Forelimb muscle (tissue), 1 donor: ENCODE results near the gene GABBR2. TPM values are rescaled to one million over a fixed set of nuclear protein-coding genes. Genes with fewer than 3 reads are reported as not detected.

Source experiments
- DNase-seq: peaks from one replicate; pipeline ENCODE4 v3.0.0-alpha.2; 2013; ENCODE audit warnings: low read depth
- polyA plus RNA-seq: library from polyadenylated mRNA; unstranded; fragments of 120-200 nt; gene quantifications from one replicate; pipeline ENCODE4 v1.2.1, GENCODE V29; 2013; ENCODE audit not compliant: insufficient read length

Gene GABBR2
- polyA plus RNA-seq, 1 donor, result 0.82 TPM

DNA sequence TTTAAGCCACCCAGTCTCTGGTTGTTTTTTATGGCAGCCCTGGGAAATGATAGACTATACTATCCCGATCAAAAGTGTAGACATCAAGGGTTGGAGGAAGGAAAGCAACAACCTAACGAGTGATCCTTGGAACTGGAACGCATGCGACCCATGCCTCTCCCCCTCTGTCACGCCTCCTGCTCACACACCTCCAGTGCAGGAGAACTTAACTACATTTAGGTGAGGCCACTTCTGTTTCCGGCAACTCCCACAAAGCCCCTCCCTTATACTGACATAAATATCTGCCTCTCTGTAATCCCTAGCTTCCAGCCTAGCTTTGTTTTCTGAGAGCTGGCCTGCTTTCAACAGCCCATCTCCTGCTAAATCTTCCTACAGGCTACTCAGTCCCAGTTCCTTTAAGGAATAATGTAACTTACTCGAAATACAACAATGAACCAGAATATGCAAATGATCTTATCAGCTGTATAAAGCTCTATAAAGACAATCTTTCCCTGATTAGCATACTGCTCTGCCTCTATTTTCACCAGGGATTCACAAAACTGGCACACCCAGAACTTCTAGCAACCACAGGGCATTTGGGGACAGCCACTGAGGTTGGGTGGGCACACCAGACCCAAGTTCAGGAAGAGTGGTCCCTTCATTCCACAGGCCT, 73.9 kb downstream of the GABBR2 start:
- DNase-seq, result no peak

- DNase-seq, result no peak
These were observed 75.9 kb downstream of the GABBR2 start for GRCh38 chr9:98632839-98633238.

DNA sequence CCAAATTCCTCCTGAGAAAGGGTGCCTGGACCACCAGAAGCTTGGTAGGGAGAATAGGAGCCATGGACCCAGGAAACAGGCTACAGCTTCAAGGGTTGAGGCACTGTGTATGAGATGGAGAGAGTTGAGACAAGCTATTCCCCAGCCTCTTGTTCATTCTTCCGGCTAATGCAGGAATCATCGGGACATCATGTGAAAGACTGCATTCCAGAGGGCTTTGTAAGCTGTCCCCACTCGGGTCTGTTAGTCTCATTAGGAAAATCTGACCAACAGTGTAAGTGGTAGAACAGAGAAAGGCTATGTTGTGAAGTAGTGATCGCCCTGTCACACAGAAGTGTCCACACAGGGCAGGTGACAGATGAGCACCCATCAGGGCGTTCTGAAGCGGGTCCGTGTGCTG, 81.4 kb downstream of the GABBR2 start:
- no peak for DNase-seq

DNA sequence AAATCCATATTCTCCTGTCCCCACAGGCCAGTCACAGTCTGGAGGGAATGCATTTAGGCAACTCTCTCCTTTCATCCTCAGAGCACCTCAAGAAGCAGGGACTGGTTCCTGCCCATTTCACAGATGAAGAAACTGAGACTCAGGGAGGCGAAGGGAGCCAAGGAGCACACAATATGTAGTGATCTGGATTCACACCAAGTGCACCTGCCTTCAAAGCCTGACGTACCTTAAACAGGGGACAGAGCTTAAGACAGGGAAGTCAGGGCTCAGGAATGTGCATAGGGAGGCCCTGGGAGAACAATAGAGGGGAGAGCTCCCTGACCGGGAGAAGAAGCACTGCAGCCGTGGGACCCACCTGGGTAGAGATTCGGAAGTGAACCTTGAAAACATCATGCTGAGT, 83.0 kb downstream of the GABBR2 start:
- no peak for DNase-seq

DNA sequence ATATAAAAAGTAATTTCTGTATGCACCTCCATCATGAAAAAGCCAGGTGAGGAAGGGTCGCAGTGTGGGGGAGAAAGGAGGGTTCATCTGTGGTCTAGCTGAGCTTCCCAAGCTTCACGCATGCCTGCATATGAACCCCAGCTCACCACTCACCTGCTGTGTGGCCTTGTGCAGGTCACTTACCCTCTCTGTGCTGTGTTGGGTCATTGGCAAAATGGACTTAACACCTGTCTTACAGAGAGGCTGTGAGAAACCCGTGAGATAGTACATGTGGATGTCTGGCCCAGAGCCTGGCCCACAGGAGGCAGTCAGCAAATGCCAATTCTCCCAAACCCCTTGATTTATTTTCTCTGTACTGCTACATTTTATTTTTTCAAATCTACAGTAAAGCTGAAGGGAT, 88.9 kb downstream of the GABBR2 start:
- no peak for DNase-seq

GRCh38 chr9:98615633-98616032, 93.1 kb downstream of the GABBR2 start:
- no peak for DNase-seq

DNA sequence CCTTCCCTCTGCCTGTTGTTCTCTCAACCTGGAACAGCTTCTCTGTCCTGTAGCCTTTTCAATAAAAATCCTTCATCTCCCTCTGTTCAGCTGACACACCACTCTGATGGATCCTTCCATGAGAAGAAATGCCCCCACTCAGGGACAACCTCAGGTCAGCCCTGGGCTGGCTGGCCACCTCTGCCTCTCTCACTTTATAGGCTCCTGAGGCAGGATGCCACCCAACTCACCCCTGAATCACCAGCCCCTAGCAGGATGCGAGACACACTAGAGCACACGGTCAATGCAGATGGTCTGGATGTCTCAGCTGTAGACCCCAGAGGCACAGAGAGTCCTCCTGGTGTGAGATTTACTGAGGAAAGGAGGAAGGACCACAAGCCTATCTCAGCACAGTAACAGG, 93.8 kb downstream of the GABBR2 start:
- DNase-seq, result no peak

- DNase-seq, result no peak
These were observed 96.5 kb downstream of the GABBR2 start for GRCh38 chr9:98612061-98612752.

DNA sequence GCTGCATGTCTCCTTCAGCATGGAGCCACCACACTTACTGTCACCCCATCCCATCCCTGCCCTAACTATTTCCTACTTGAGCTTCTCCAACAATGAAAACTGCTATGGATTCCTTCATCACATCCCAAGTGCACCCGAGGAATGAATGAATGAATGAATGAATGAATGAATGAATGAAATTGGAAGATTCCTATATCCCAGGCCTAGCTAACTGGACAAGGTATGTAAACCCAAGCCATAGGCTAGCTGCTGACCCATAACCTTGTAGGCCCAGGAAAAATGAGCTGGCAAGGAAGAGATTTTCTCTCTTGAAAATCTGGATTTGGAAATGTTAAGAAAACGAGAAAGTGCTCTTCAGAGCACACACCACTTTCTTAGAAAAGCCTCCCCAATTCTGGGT, 97.4 kb downstream of the GABBR2 start:
- DNase-seq, result no peak

DNA sequence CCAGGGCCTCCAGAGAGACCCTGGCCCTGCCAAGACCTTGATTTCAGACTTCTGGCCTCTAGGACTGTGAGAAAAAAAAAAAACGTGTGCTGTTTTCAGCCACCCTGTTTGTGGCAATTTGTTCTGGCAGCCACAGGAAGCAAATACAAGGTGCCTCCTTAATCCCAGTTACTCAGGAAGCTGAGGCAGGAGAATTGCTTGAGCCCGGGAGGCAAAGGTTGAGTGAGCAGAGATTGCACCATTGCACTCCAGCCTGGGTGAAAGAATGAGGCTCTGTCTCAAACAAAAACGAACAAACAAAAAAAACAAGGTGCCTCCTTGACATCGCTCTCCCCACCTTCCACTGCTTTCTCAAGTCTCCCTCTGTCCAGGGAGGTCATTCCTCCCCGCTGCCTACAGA, 98.0 kb downstream of the GABBR2 start:
- DNase-seq, result no peak

DNA sequence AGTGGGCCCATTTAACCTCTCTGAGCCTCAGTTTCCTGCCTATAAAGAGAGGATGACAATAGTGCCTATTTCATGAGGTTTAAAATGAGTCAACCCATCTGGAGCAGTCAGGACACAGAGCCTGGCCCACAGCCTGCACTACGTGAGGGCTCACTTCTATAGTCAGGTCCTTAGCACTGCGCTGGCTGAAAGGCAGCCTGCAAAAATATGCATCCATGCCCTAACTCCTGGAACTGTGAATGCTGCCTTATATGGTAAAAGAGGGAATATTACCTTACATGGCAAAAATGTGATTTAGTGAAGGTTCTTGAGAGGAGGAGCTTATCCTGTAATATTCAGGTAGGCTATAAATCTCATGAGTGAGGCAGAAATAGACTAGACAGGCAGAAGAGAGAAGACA, 98.5 kb downstream of the GABBR2 start:
- DNase-seq, result no peak

DNA sequence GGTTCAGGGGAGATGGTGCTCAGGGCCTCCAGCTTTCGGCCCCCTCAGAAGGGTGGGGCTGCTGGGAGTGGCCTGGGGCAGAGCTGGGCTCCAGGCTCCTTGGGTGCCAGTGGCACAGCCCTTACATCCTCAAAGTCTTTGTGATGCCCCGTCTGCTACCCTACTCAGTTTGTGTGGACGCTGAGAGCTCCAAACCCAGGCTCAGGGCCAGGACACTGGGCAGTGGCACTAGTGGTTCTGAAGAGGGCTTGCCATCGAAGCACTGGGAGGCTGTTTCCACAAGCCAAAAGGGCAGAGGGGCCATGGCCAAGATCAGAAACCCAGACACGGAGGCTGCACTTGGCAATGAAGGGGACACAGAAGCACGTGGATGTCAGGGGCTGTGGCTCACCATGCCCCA, 99.1 kb downstream of the GABBR2 start:
- no peak for DNase-seq

- DNase-seq, result no peak
These were observed 100.9 kb downstream of the GABBR2 start for GRCh38 chr9:98607787-98608186.

DNA sequence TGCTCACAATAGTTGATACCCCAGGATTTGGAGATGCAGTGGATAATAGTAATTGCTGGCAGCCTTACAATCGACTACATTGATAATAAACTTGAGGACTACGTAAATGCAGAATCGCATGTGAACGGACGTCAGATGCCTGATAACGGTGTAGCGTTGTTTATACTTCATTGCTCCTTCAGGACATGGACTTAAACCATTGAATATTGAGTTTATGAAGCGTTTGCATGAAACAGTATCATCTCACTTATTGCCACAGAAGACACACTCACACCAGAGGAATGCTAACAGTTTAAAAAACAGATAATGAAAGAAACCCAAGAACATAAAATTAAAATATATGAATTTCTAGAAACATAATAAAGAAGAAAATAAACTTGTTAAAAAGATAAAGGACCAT, 101.6 kb downstream of the GABBR2 start:
- no peak for DNase-seq

- DNase-seq, result no peak
These were observed 102.0 kb downstream of the GABBR2 start for GRCh38 chr9:98606730-98607129.

DNA sequence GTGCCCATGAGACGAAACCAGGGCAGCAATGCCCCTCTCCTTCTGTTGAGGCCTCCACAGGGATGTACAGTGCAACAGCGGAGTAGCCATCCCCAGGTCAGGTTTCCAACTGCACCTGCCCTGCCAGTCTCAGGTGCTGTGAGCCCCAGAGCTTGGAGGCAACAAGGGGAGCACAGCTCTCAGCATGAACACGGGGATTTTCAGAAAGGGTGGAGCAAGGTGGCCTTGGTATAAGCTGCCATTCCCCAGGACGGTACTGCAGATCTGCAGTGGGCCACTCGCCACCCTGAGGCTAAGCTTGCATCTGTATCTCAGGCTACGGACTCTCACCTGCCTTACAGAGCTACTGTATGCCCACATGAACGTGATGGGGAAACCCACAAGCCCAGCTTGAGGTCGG, 103.6 kb downstream of the GABBR2 start:
- DNase-seq, result no peak

- no peak for DNase-seq
These were observed 104.8 kb downstream of the GABBR2 start for GRCh38 chr9:98603821-98604383.

DNA sequence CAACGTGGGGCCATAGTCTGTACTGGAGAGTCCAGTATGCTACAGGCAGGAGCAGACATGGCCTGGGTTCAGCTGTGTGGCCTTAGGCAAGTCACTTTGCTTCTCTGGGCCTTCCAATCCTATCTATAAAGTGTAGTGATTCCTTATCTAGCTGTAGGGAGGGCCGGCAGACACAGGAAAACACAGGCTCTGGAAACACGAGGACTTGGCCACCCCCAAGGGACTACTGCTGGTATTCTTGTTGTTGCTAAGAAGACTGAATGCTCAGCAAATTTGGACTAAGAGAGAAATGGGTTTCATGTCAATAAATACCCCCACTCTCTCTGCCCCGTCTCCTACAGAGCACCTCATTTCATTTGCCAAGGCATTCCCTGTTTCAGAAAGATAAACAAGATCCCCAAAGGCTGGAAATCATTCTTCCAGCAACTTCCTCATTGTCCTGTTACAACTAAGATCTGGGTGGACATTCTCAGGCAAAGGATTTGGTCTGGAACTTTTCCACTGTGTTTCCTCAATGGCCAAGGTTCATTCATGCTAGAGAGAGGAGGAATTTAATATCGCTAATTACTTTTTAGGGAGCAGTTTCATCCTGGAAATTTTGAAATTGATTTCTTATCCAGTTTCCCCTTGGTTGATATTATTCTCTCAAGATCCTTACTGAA, 105.8 kb downstream of the GABBR2 start:
- no peak for DNase-seq

DNA sequence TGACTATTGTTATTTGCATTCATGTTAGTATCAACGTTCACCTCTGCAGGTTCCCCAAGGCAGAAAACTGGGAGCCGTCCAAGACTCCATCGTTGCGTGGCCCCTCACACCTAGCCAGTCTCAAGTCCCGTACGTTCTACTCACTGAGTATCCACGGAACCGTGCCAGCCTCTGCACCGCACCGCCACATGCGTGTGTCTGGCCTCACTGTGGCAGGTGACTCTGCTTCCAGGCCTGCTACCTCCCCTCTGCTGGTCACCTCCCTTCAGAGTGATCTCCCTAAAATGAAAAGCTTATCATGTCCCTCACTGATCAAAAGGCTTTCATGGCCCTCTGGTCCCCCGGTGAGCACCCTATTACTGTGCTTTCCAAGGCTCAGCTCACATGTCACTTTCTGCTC, 108.1 kb downstream of the GABBR2 start:
- DNase-seq, result no peak

GRCh38 chr9:98599566-98600216, 109.0 kb downstream of the GABBR2 start:
- DNase-seq, result no peak

DNA sequence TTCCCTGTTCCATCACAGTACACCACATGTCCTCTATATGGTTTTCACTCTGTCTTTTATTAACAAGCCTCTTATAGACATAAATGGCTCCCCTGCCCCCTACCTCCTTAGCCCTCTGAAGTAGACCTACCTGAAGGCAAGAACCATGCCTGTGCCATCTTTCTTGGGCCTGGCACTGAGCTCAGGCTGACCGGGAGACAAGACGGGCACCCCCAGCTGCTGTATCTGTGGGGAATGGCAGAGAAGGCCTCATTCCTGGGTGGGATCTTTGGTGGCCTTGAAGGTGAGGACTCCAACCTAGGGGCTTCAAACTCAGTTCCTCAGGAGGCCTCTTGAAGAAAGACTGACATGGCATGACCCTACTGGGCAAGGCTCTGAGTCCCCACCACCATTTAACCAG, 109.9 kb downstream of the GABBR2 start:
- no peak for DNase-seq

DNA sequence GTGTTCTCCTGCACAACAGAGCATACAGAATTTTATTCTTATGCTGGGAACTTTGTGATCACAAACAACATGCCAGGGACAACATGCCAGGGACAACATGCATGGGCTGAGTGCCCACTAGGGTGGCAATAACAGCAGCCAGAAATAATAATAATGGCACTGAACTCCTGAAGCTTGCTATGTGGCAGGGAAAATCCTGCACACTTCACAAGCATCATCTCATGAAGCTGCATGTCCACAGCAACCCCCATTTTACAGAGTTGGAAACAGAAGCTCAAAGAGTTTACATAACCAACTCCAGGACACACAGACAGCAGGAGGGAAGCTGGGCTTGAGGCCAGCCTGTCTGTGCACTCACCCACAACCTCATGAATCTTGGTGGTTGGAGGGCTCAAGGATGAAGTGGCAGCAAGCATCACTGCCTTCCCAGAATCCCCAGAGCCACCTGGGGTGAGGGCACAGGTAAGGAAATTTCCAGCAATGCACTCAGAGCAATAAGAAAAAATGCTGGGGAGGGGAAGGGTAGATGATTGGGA, 111.4 kb downstream of the GABBR2 start:
- DNase-seq, result no peak
